H1 (cell line): Measurements from ENCODE around the gene MRPL55. TPM values are rescaled to one million over a fixed set of nuclear protein-coding genes. Genes with fewer than 3 reads are reported as not detected.
A peak's percentile ranks its signal among the peaks of the same experiment; 100 is the strongest.

Source experiments
- CTCF ChIA-PET: fragments of 300-600 bp; sonication (Branson Sonifier 250); formaldehyde crosslinking; loops from one replicate; lab custom pipeline; 2021; ENCODE audit not compliant: partially characterized antibody; lab: Charles Lee
- POLR2A ChIA-PET: fragments of 300-600 bp; sonication (Branson Sonifier 250); formaldehyde crosslinking; loops from one replicate; lab custom pipeline; 2021; ENCODE audit warnings: inconsistent platforms; ENCODE audit not compliant: partially characterized antibody; lab: Charles Lee
- DNase-seq, 2 experiments: peaks; one replicate each; pipeline versions ENCODE4 v3.0.0 to v3.0.0-alpha.2; 2010 to 2022; ENCODE audit warnings: low spot score in 2 of 2, low read depth in 1 of 2, mixed read lengths in 1 of 2
- FAIRE-seq: peaks from 2 replicates; lab custom pipeline; 2011; peaks lifted over from hg19 to GRCh38; lab: Jason Lieb, UNC
- H2AFZ ChIP-seq: 2 replicates; pipeline ENCODE4 v1.8.1; 2012; ENCODE audit warnings: low read length, inconsistent platforms
- H2AK5ac ChIP-seq: 2 replicates; pipeline ENCODE4 v1.6.1; 2013; ENCODE audit warnings: low read depth, low read length
- H2BK120ac ChIP-seq: replicated peaks from 2 replicates; pipeline ENCODE3; 2013; ENCODE audit warnings: low read depth, low read length, inconsistent platforms
- H2BK12ac ChIP-seq: 2 replicates; pipeline ENCODE4 v1.6.1; 2013; ENCODE audit warnings: low read depth, low read length
- H2BK15ac ChIP-seq: 2 replicates; pipeline ENCODE4 v1.6.1; 2013; ENCODE audit warnings: low read length
- H2BK20ac ChIP-seq: 2 replicates; pipeline ENCODE4 v1.6.1; 2013; ENCODE audit warnings: low read length
- H2BK5ac ChIP-seq: 2 replicates; pipeline ENCODE4 v1.6.1; 2013; ENCODE audit warnings: low read depth, low read length
- H3K14ac ChIP-seq: 2 replicates; pipeline ENCODE4 v1.6.1; 2013; ENCODE audit warnings: inconsistent platforms; ENCODE audit not compliant: insufficient read length
- H3K18ac ChIP-seq: 2 replicates; pipeline ENCODE4 v1.6.1; 2013; ENCODE audit warnings: low read length; ENCODE audit errors: extremely low read depth
- H3K23ac ChIP-seq: 2 replicates; pipeline ENCODE4 v1.6.1; 2013; ENCODE audit warnings: inconsistent platforms; ENCODE audit not compliant: insufficient read length
- H3K23me2 ChIP-seq: 2 replicates; pipeline ENCODE4 v1.6.1; 2013; ENCODE audit warnings: low read depth, low read length
- H3K27ac ChIP-seq: 2 replicates; pipeline ENCODE4 v1.6.1; 2011; ENCODE audit warnings: low read depth, low read length, inconsistent platforms
- H3K27me3 ChIP-seq, 4 experiments: replicated peaks in 1 of 4; 1 replicate in 1 of 4; 2 replicates in 3 of 4; pipeline versions ENCODE4 v1.6.1 to v1.8.1; 2011 to 2013; ENCODE audit warnings: low read length in 3 of 4, mild to moderate bottlenecking in 3 of 4, inconsistent platforms in 2 of 4, mixed read lengths in 2 of 4, moderate library complexity in 1 of 4; ENCODE audit not compliant: control insufficient read depth in 3 of 4, insufficient read depth in 3 of 4; ENCODE audit errors: extremely low read depth in 1 of 4
- H3K36me3 ChIP-seq, 4 experiments: 2 replicates each; pipeline versions ENCODE4 v1.6.1 to v1.8.1; 2011 to 2013; ENCODE audit warnings: mild to moderate bottlenecking in 4 of 4, low read length in 3 of 4, moderate library complexity in 2 of 4, control low read depth in 1 of 4, inconsistent platforms in 1 of 4; ENCODE audit not compliant: insufficient read depth in 4 of 4, control insufficient read depth in 2 of 4
- H3K4ac ChIP-seq: replicated peaks from 2 replicates; pipeline ENCODE3; 2013; ENCODE audit warnings: low read length, low read depth, mixed read lengths, inconsistent platforms; ENCODE audit not compliant: insufficient read length
- H3K4me1 ChIP-seq, 4 experiments: replicated peaks in 1 of 4; 1 replicate in 1 of 4; 2 replicates in 3 of 4; pipeline versions ENCODE4 v1.6.1 to v1.8.1; 2011 to 2013; ENCODE audit warnings: low read length in 3 of 4, inconsistent platforms in 2 of 4, mixed read lengths in 1 of 4; ENCODE audit not compliant: insufficient read depth in 4 of 4, control insufficient read depth in 3 of 4
- H3K4me2 ChIP-seq, 2 experiments: 2 replicates each; pipeline versions ENCODE4 v1.6.1 to v1.8.1; 2011 to 2013; ENCODE audit warnings: low read depth in 2 of 2, low read length in 2 of 2, control low read depth in 1 of 2, inconsistent platforms in 1 of 2, mild to moderate bottlenecking in 1 of 2; ENCODE audit not compliant: insufficient read depth in 1 of 2
- H3K4me3 ChIP-seq, 4 experiments: fragments of 200-600, 300-600 bp in 1 of 4; sonication (generic), shearing (Covaris generic), sonication (Bioruptor Twin) in 1 of 4; 2 replicates each; pipeline versions ENCODE4 v1.5.1 to v1.8.1; 2011 to 2016; ENCODE audit warnings: low read length in 4 of 4, low read depth in 3 of 4, control low read depth in 2 of 4, inconsistent platforms in 2 of 4, mild to moderate bottlenecking in 2 of 4, mixed read lengths in 1 of 4, moderate library complexity in 1 of 4; ENCODE audit not compliant: insufficient read depth in 2 of 4; ENCODE audit errors: extremely low read depth in 1 of 4
- H3K56ac ChIP-seq: replicated peaks from 2 replicates; pipeline ENCODE3; 2013; ENCODE audit warnings: low read depth, mild to moderate bottlenecking, mixed read lengths, low read length, inconsistent platforms; ENCODE audit not compliant: insufficient read length
- H3K79me1 ChIP-seq: 2 replicates; pipeline ENCODE4 v1.6.1; 2013; ENCODE audit warnings: low read depth, low read length, control low read depth
- H3K79me2 ChIP-seq, 2 experiments: 2 replicates each; pipeline versions ENCODE4 v1.6.1 to v1.8.1; 2012 to 2013; ENCODE audit warnings: low read length in 2 of 2, mild to moderate bottlenecking in 2 of 2, inconsistent platforms in 1 of 2; ENCODE audit not compliant: insufficient read depth in 2 of 2, control insufficient read depth in 1 of 2
- H3K9ac ChIP-seq, 4 experiments: replicated peaks in 1 of 4; 1 replicate in 1 of 4; 2 replicates in 3 of 4; pipeline versions ENCODE4 v1.6.1 to v1.8.1; 2011 to 2013; ENCODE audit warnings: low read depth in 3 of 4, low read length in 3 of 4, control low read depth in 2 of 4, mild to moderate bottlenecking in 2 of 4, moderate library complexity in 2 of 4, inconsistent platforms in 1 of 4; ENCODE audit errors: extremely low read depth in 1 of 4
- H3K9me3 ChIP-seq, 2 experiments: 2 replicates each; pipeline versions ENCODE4 v1.6.1 to v1.8.1; 2012 to 2013; ENCODE audit warnings: mild to moderate bottlenecking in 2 of 2, moderate library complexity in 2 of 2, control low read depth in 1 of 2, inconsistent platforms in 1 of 2, low read depth in 1 of 2, low read length in 1 of 2, mixed read lengths in 1 of 2; ENCODE audit not compliant: insufficient read depth in 2 of 2
- H4K20me1 ChIP-seq, 2 experiments: replicated peaks in 1 of 2; 2 replicates each; pipeline versions ENCODE3 to v1.8.1; 2011 to 2013; ENCODE audit warnings: inconsistent platforms in 2 of 2, low read length in 2 of 2, mild to moderate bottlenecking in 1 of 2; ENCODE audit not compliant: insufficient read depth in 2 of 2, control insufficient read depth in 1 of 2
- H4K5ac ChIP-seq: 2 replicates; pipeline ENCODE4 v1.6.1; 2013; ENCODE audit warnings: low read length, low read depth, mixed read lengths, inconsistent platforms; ENCODE audit not compliant: insufficient read length
- H4K8ac ChIP-seq: 2 replicates; pipeline ENCODE4 v1.8.0; 2013; ENCODE audit warnings: mild to moderate bottlenecking, moderate library complexity, low read length, inconsistent platforms; ENCODE audit not compliant: insufficient read depth; ENCODE audit errors: extremely low read depth
- H4K91ac ChIP-seq: replicated peaks from 2 replicates; pipeline ENCODE3; 2013; ENCODE audit warnings: low read length, mixed read lengths, inconsistent platforms; ENCODE audit not compliant: insufficient read length
- NRF1 ChIP-seq: IDR thresholded peaks from 2 replicates; pipeline ENCODE4 v1.6.1; 2011; ENCODE audit warnings: mild to moderate bottlenecking, low read depth, low read length, improper control_type of control experiment
- WGBS, 2 experiments: shearing (Covaris generic) in 1 of 2; methylation state at CpG; one replicate each; pipeline versions ENCODE4 v1.1.6 to v1.1.7; 2013 to 2015; ENCODE audit warnings: low lambda C conversion rate in 2 of 2, mixed read lengths in 2 of 2, inconsistent platforms in 1 of 2, low coverage in 1 of 2, missing lambda C conversion rate in 1 of 2; ENCODE audit not compliant: insufficient replicate concordance in 2 of 2, insufficient coverage in 1 of 2, insufficient read length in 1 of 2; ENCODE audit errors: extremely low coverage in 1 of 2, missing lambda C conversion rate in 1 of 2; 5-methylcytosine and 5-hydroxymethylcytosine counted together
- polyA plus RNA-seq, 7 experiments: library from polyadenylated mRNA; depleted of rRNA in 3 of 7; stranded (reverse) in 5 of 7; unstranded in 2 of 7; fragments of >200 nt in 5 of 7; fragments of 200-250 nt in 2 of 7; gene quantifications; 1 replicate in 5 of 7; 2 replicates in 1 of 7; 4 replicates in 1 of 7; pipeline versions ENCODE4 v1.2.1 to v1.2.3, GENCODE V29; 2011 to 2013; ENCODE audit warnings: missing spikeins in 2 of 7, mixed read lengths in 2 of 7
- total RNA-seq: library from RNA; stranded (reverse); fragmentation: NEBNext Ultra II Directional; extraction: Animal tissue kit (Norgen Biotek cat#: 25700); gene quantifications from 2 replicates; pipeline ENCODE4 v1.2.1, GENCODE V29; 2021

Gene MRPL55
- total and polyA plus RNA-seq, 2 of the 8 experiments (the other 6 are each of a cell fraction or from before 2014, with no cell fraction given): 59.0 to 244 TPM

DNA sequence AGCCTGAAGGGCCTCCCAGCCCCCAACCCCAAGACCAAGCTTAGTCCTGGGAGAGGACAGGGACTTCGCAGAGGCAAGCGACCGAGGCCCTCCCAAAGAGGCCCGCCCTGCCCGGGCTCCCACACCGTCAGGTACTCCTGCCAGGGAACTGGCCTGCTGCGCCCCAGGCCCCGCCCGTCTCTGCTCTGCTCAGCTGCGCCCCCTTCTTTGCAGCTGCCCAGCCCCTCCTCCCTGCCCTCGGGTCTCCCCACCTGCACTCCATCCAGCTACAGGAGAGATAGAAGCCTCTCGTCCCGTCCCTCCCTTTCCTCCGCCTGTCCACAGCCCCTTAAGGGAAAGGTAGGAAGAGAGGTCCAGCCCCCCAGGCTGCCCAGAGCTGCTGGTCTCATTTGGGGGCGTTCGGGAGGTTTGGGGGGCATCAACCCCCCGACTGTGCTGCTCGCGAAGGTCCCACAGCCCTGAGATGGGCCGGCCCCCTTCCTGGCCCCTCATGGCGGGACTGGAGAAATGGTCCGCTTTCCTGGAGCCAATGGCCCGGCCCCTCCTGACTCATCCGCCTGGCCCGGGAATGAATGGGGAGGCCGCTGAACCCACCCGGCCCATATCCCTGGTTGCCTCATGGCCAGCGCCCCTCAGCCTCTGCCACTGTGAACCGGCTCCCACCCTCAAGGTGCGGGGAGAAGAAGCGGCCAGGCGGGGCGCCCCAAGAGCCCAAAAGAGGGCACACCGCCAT lies 48.5 kb downstream of the MRPL55 start:
- Histone ChIP-seq H3K14ac (no peak overlapping the region), H2AFZ (peak overlapping the region; percentile 66; the same call in 1 of the 2 replicates), H3K27me3 (peaks cover 21 to 83% (median 71%) of the 10 kb centered on the region in 4 experiments), H3K56ac (no peak overlapping the region), H2BK20ac (no peak overlapping the region), H4K8ac (no peak overlapping the region), H2BK15ac (no peak overlapping the region), H3K18ac (peak overlapping the region; percentile 87), H3K36me3 (no peaks in the 10 kb centered on the region), H3K23me2 (peaks cover 2% of the 10 kb centered on the region; the same call in 1 of the 2 replicates), H4K5ac (peak overlapping the region; percentile 61), H3K4me1 (peaks cover 0 to 7% (median 2%) of the 10 kb centered on the region in 4 experiments; a peak in 3 of 7 replicates), H2BK120ac (no peak overlapping the region), H3K23ac (no peak overlapping the region), H3K79me1 (no peaks in the 10 kb centered on the region), H3K4ac (no peak overlapping the region), H3K4me2 (peak overlapping the region; percentile 65 to 94), H2AK5ac (no peak overlapping the region; the same call in 1 of the 2 replicates), H3K4me3 (peak overlapping the region; percentile 50 to 75 (median 69)), H2BK12ac (no peak overlapping the region), H3K27ac (no peak overlapping the region; the same call in 1 of the 2 replicates), H3K9me3 (no peaks in the 10 kb centered on the region), H3K79me2 (no peaks in the 10 kb centered on the region), H4K91ac (no peak overlapping the region), H3K9ac (no peak overlapping the region; a peak in 1 of 7 replicates), H4K20me1 (no peaks in the 10 kb centered on the region), H2BK5ac (no peak overlapping the region)
- ChIA-PET POLR2A (interaction anchor here (1.2 to 2.1 kb wide), 8 partner anchors 13 to 397 kb away, joined by 3 to 5 read pairs (median 4); partner anchors contain the start of gene WNT3A), CTCF (interaction anchor here (0.6 to 14.1 kb wide), 14 partner anchors 13 to 570 kb away, joined by 3 to 197 read pairs (median 3); partner anchors contain the start of gene WNT3A)
- WGBS, 2 experiments: 3% methylated on average over 32 of the region's 34 CpGs; no CpG with 5 or more reads in 1 of the 2 experiments
- peak in 1 of 2 experiments; percentile 88 for DNase-seq
- no peak for FAIRE-seq
- no peak for TF ChIP-seq NRF1
